DOHH2 (cell line): ENCODE measurements around the gene TES.

Source experiments
- H3F3A ChIP-seq: fragments of 200-600 bp; sonication (generic), shearing (Covaris generic); 2 replicates; pipeline ENCODE4 v1.6.0; 2016; ENCODE audit warnings: antibody characterized with exemption, mild to moderate bottlenecking; ENCODE audit not compliant: control insufficient read depth, insufficient read depth
- H3K27ac ChIP-seq: fragments of 200-600 bp; sonication (generic); 2 replicates; pipeline ENCODE4 v1.5.1; 2014; ENCODE audit warnings: low read depth, mild to moderate bottlenecking, low read length, moderate library complexity
- H3K27me3 ChIP-seq: fragments of 200-600 bp; sonication (generic); 2 replicates; pipeline ENCODE4 v1.6.1; 2014; ENCODE audit warnings: mild to moderate bottlenecking, low read length, mixed read lengths; ENCODE audit not compliant: control insufficient read depth
- H3K36me3 ChIP-seq: fragments of 200-600 bp; sonication (generic); 2 replicates; pipeline ENCODE4 v1.6.1; 2014; ENCODE audit warnings: mild to moderate bottlenecking, low read length, moderate library complexity, mixed read lengths; ENCODE audit not compliant: control insufficient read depth
- H3K4me1 ChIP-seq: fragments of 200-600 bp; sonication (generic); 2 replicates; pipeline ENCODE4 v1.6.1; 2014; ENCODE audit warnings: mild to moderate bottlenecking, low read length, mixed read lengths; ENCODE audit not compliant: control insufficient read depth
- H3K4me2 ChIP-seq: fragments of 200-600 bp; sonication (generic); 2 replicates; pipeline ENCODE4 v1.6.0; 2014; ENCODE audit warnings: mild to moderate bottlenecking, low read length, moderate library complexity
- H3K4me3 ChIP-seq: fragments of 200-600 bp; sonication (generic); 2 replicates; pipeline ENCODE4 v1.5.1; 2014; ENCODE audit warnings: mild to moderate bottlenecking, low read length, mixed read lengths
- H3K79me2 ChIP-seq: fragments of 200-600 bp; sonication (generic); 2 replicates; pipeline ENCODE4 v1.6.1; 2014; ENCODE audit warnings: mild to moderate bottlenecking, low read length, mixed read lengths; ENCODE audit not compliant: control insufficient read depth
- H3K9me2 ChIP-seq: fragments of 200-600 bp; sonication (generic); replicated peaks from 2 replicates; pipeline ENCODE4 v1.6.1; 2014; ENCODE audit warnings: mild to moderate bottlenecking, low read length, mixed read lengths; ENCODE audit not compliant: control insufficient read depth
- H3K9me3 ChIP-seq: fragments of 200-600 bp; sonication (generic); 2 replicates; pipeline ENCODE4 v1.6.1; 2014; ENCODE audit warnings: antibody characterized with exemption, low read length, mixed read lengths; ENCODE audit not compliant: control insufficient read depth, insufficient read depth
- H4K20me1 ChIP-seq: fragments of 200-600 bp; sonication (generic); 2 replicates; pipeline ENCODE4 v1.6.0; 2014; ENCODE audit warnings: low read depth, mild to moderate bottlenecking, antibody characterized with exemption, low read length, moderate library complexity; ENCODE audit not compliant: control insufficient read depth, insufficient read depth
- CTCF ChIP-seq: fragments of 200-600 bp; sonication (generic); IDR thresholded peaks from one replicate; pipeline ENCODE4 v1.5.1; 2014; ENCODE audit warnings: antibody characterized with exemption, mild to moderate bottlenecking, low read depth, low read length; ENCODE audit not compliant: poor library complexity, severe bottlenecking
- EZH2phosphoT487 ChIP-seq: fragments of 200-600 bp; sonication (generic); IDR thresholded peaks from 2 replicates; pipeline ENCODE4 v1.6.1; 2017; ENCODE audit warnings: borderline replicate concordance, mild to moderate bottlenecking, antibody characterized with exemption, low read length, moderate library complexity, mixed read lengths

The TES gene

GRCh38 chr7:116239020-116239419 is 28.7 kb downstream of the TES start:
- TF ChIP-seq CTCF (no peak), EZH2phosphoT487 (no peak)
- Histone ChIP-seq H4K20me1 (no peaks in the 10 kb centered on the region), H3K9me3 (no peaks in the 10 kb centered on the region; the same call in 1 of the 2 replicates), H3K36me3 (peaks cover 27% of the 10 kb centered on the region), H3K9me2 (no peaks in the 10 kb centered on the region), H3K27me3 (no peaks in the 10 kb centered on the region), H3K4me3 (no peak overlapping the region), H3F3A (0 out of 2 replicates have a peak, but pooled peaks cover 3% of the 10 kb centered on the region), H3K79me2 (no peaks in the 10 kb centered on the region), H3K4me2 (no peak overlapping the region), H3K4me1 (peaks cover 4% of the 10 kb centered on the region; the same call in 1 of the 2 replicates), H3K27ac (no peak overlapping the region)

GRCh38 chr7:116239434-116239833 is 29.1 kb downstream of the TES start:
- Histone ChIP-seq H3K36me3 (peaks cover 30% of the 10 kb centered on the region), H3K27me3 (no peaks in the 10 kb centered on the region), H3F3A (0 out of 2 replicates have a peak, but pooled peaks cover 3% of the 10 kb centered on the region), H3K4me3 (no peak overlapping the region), H3K4me2 (no peak overlapping the region), H3K79me2 (no peaks in the 10 kb centered on the region), H4K20me1 (no peaks in the 10 kb centered on the region), H3K9me3 (peaks cover 3% of the 10 kb centered on the region), H3K4me1 (peaks cover 4% of the 10 kb centered on the region; the same call in 1 of the 2 replicates), H3K27ac (no peak overlapping the region), H3K9me2 (no peaks in the 10 kb centered on the region)
- no peak for TF ChIP-seq EZH2phosphoT487
- no peak for TF ChIP-seq CTCF

- Histone ChIP-seq H3K27me3 (no peaks in the 10 kb centered on the region), H3K4me3 (no peak overlapping the region), H3K9me3 (peaks cover 8% of the 10 kb centered on the region), H4K20me1 (no peaks in the 10 kb centered on the region), H3K79me2 (no peaks in the 10 kb centered on the region), H3F3A (0 out of 2 replicates have a peak, but pooled peaks cover 3% of the 10 kb centered on the region), H3K27ac (no peak overlapping the region), H3K36me3 (peaks cover 36% of the 10 kb centered on the region), H3K9me2 (no peaks in the 10 kb centered on the region), H3K4me2 (no peak overlapping the region), H3K4me1 (peaks cover 4% of the 10 kb centered on the region; the same call in 1 of the 2 replicates)
- TF ChIP-seq EZH2phosphoT487 = no peak
Measured at GRCh38 chr7:116240024-116240668, 29.8 kb downstream of the TES start.

- Histone ChIP-seq H3K4me1 (peaks cover 4% of the 10 kb centered on the region; the same call in 1 of the 2 replicates), H3K4me3 (no peak overlapping the region), H3K9me3 (peaks cover 8% of the 10 kb centered on the region), H3K27me3 (no peaks in the 10 kb centered on the region), H3K9me2 (no peaks in the 10 kb centered on the region), H3K36me3 (peaks cover 36% of the 10 kb centered on the region), H4K20me1 (no peaks in the 10 kb centered on the region), H3F3A (no peaks in the 10 kb centered on the region), H3K4me2 (no peak overlapping the region), H3K79me2 (no peaks in the 10 kb centered on the region), H3K27ac (no peak overlapping the region)
- TF ChIP-seq CTCF (no peak), EZH2phosphoT487 (no peak)
Measured at GRCh38 chr7:116241291-116241690, 31.0 kb downstream of the TES start.
